Heart right ventricle (tissue), 16 donors: ENCODE measurements around the gene MEIOB. TPM values are rescaled to one million over a fixed set of nuclear protein-coding genes. Genes with fewer than 3 reads are reported as not detected.

Experiments used
- ATAC-seq, 8 donors: fragments of 200-7000 bp; cut with Tn5 transposase; one replicate each; pipeline ENCODE4 v1.9.1; 2020; ENCODE audit warnings: mild to moderate bottlenecking in 8 of 8, moderate library complexity in 8 of 8, moderate number of reproducible peaks in 1 of 8
- DNase-seq, 2 donors: peaks; one replicate each; pipeline ENCODE4 v3.0.0-alpha.2; 2020
- H3K27ac ChIP-seq, 10 donors: fragments of 200-600 bp; sonication (generic) in 2 of 10; one replicate each; pipeline versions ENCODE4 v1.5.0 to v1.8.0; 2020 to 2022; ENCODE audit warnings: mild to moderate bottlenecking in 3 of 10
- H3K27me3 ChIP-seq, 7 donors: fragments of 200-600 bp; one replicate each; pipeline ENCODE4 v1.8.0; 2021 to 2022; ENCODE audit warnings: mild to moderate bottlenecking in 2 of 7
- H3K36me3 ChIP-seq, 9 donors: fragments of 200-600 bp; sonication (generic) in 1 of 9; one replicate each; pipeline versions ENCODE4 v1.5.0 to v1.8.0; 2020 to 2022; ENCODE audit warnings: mild to moderate bottlenecking in 2 of 9
- H3K4me1 ChIP-seq, 9 donors: fragments of 200-600 bp; sonication (generic) in 1 of 9; one replicate each; pipeline versions ENCODE4 v1.5.0 to v1.8.0; 2020 to 2022; ENCODE audit warnings: mild to moderate bottlenecking in 4 of 9
- H3K4me3 ChIP-seq, 10 donors: fragments of 200-600 bp; sonication (generic) in 2 of 10; one replicate each; pipeline versions ENCODE4 v1.5.0 to v1.8.0; 2020 to 2022; ENCODE audit warnings: mild to moderate bottlenecking in 7 of 10, moderate library complexity in 2 of 10
- H3K9me3 ChIP-seq, 11 donors: fragments of 200-600 bp in 10 of 11; sonication (generic) in 2 of 11; one replicate each; pipeline versions ENCODE4 v1.5.0 to v1.8.0; 2013 to 2022; ENCODE audit warnings: mild to moderate bottlenecking in 2 of 11, control low read depth in 1 of 11, moderate library complexity in 1 of 11
- CTCF ChIP-seq, 9 donors: fragments of 200-600 bp; sonication (generic) in 2 of 9; IDR thresholded peaks; one replicate each; pipeline versions ENCODE4 v1.5.0 to v1.8.0; 2021 to 2022; ENCODE audit warnings: antibody characterized with exemption in 9 of 9, mild to moderate bottlenecking in 5 of 9, moderate library complexity in 1 of 9
- WGBS, 2 donors: extraction: QIAGEN DNeasy Blood & Tissue Kit; methylation state at CpG; one replicate each; pipeline ENCODE4 v1.1.7; 2013; ENCODE audit warnings: inconsistent platforms in 1 of 2; 5-methylcytosine and 5-hydroxymethylcytosine counted together
- intact Hi-C, 10 donors: fragments of 100-400 bp; cut with DNase I; formaldehyde crosslinking; loops; one replicate each; pipeline versions ENCODE4 v1.11.1 to v1.14.2; 2022
- polyA plus RNA-seq, 2 donors: library from polyadenylated mRNA; stranded (reverse); fragments of 200-250 nt; gene quantifications; one replicate each; pipeline ENCODE4 v1.2.3, GENCODE V29; 2013
- total RNA-seq, 10 donors: library from RNA; stranded (reverse); fragmentation: NEBNext Ultra II Directional in 3 of 10; extraction: Animal tissue kit (Norgen Biotek cat#: 25700) in 3 of 10; gene quantifications; one replicate each; pipeline versions ENCODE4 v1.2.1 to v1.2.4, GENCODE V29; 2021 to 2023
- donor health status: Arrhythmogenic right ventricular cardiomyopathy.
- donor health status: ischemic (EF 13 %, LVEDD 7.1; RV severe dilation, severe dysfunction).
- donor health status: healthy with polysubstance abuse.
- donor health status: DM: no; HTN: yes; CAD: no.
- donor health status: DM: no; HTN: no; CAD: no.
- donor health status: ischemic (EF 25% LVEDD 6.9; RV normal size, moderate dysfunction).
- donor health status: ischemic (EF 25% LVEDD 5.7; RV mildly dilated, moderate dysfunction).
- donor health status: healthy.
- donor health status: DM: yes; HTN: yes; CAD: no.
- donor health status: Ischemic cardiomyopathy.
- donor health status: ischemic (EF 35%, LVEDD 5.7; RV mildly dilated, moderate dysfunction).
- donor health status: nonischemic (EF 11% LVEDD 7.7; RV severe dilation, severe dysfunction).
- donor health status: DM: yes; HTN: yes; CAD: no.
- donor health status: PGD.
- donor health status: ischemic (EF 29% LVEDD 5.4; RV normal size, mild dysfunction).
- donor health status: nonischemic (EF 23%, LVEDD 6.1; RV moderate dilation, normal function).

Gene MEIOB
- total and polyA plus RNA-seq, 12 donors, result not detected

DNA sequence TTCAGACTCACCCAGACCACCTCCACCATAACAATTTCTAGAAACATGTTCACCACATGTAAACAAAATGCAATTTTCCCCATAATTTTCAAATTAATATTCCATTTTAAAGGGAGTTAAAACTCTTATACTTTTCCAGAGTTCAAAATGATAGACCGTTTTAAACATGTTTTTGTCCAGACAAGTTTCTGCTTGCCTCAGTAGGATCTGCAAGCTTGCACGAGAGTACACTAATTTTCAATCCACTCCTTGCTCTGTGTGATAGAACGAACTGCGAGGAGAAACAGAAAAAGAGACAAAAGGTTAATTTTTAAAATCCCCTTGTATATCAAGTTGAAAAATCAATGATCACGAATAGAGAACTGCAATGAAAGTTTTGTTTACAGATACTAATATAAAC, 37.9 kb downstream of the MEIOB start:
- DNase-seq (no peak), ATAC-seq (no peak)
- no peak for TF ChIP-seq CTCF (IDR thresholded peaks at IDR 0.05)
- Histone ChIP-seq H3K4me3 (no peak overlapping the region), H3K9me3 (no peaks in the 10 kb centered on the region), H3K36me3 (peaks cover 0 to 38% (median 0%) of the 10 kb centered on the region in 9 donors), H3K4me1 (peaks cover 0 to 14% (median 12%) of the 10 kb centered on the region in 9 donors), H3K27me3 (no peaks in the 10 kb centered on the region), H3K27ac (no peak overlapping the region)
- intact Hi-C loops, result no loop called here
- 88 to 92% methylated on average over 5 of the region's 5 CpGs for WGBS, 2 donors

DNA sequence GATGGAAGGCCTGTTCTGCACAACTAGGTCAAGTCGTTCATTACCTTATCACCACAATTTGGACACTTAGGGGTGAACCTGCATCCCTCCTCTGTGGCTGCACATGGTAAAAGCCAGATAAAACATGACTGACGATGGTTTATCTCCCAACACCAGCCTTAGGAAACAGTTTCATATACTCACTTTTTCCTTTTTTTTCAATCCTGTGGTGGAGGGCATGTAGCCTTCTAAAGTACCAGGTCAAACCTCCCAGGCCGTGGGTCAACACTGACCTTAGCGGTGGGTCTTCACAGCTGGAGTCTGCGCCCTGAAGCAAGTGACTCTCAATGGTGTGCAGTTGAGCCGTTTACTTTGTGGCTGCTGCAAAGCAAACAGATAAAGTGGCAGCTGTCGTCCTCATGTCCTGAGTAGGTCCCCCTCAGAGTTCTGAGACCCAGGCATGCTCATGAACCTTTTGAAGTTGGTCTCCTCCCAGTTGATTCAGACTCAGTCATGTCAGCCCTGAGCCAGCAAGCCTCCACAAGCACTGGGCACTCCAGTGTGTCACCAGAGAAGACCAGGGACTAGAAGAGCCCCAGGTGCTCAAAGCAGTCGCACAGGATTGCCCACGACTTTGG, 39.0 kb downstream of the MEIOB start:
- no peaks in the 10 kb centered on the region for H3K27me3 ChIP-seq
- no peaks in the 10 kb centered on the region for H3K9me3 ChIP-seq
- H3K4me3 ChIP-seq, result no peak overlapping the region
- DNase-seq (no peak), ATAC-seq (peak in 1 of 8 donors; percentile 29)
- intact Hi-C loops, result no loop called here
- H3K36me3 ChIP-seq, result peaks cover 0 to 34% (median 0%) of the 10 kb centered on the region in 9 donors
- TF ChIP-seq CTCF (IDR thresholded peaks at IDR 0.05), result no peak
- 71 to 73% methylated on average over 9 of the region's 9 CpGs for WGBS, 2 donors
- H3K27ac ChIP-seq, result no peak overlapping the region
- H3K4me1 ChIP-seq, result peaks cover 3 to 26% (median 24%) of the 10 kb centered on the region in 9 donors

DNA sequence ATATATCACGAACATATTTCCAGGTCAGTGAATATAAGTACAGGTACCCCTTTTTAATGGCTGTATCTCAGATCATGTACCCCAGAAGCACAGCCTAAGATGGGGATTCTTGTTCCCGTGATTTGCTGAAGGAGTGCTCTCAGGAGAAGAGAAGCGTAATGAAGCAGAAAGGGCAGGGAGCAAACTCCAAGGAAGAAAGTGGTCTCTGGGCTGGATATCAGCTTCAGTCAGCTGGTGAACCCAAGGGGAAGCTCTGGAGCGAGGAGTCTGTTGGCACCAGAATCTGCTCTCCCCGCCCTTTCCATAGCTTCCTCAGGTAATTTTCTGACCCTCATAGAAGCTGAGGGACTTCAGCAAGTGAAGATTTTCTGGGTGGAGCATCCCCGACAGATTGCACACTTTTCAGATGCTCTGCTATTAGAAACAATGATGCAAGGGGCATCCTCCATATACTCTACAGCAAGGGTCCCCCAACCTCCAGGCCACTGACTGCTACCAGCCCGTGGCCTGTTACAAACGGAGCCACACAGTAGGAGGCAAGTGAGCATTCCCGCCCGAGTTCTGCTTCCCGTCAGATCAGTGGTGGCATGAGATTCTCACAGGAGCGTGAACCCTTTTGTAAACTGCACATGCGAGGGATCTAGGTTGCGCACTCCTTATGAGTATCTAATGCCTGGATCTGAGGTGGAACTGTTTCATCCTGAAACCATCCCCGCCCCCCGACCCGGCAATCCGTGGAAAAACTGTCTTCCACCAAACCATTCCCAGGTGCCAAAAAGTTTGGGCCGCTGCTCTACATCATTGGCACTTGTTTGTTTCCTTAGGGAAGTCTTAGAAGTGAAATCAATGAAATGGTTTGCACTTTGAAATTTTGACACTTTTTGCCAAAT, 40.5 kb downstream of the MEIOB start:
- Histone ChIP-seq H3K9me3 (no peaks in the 10 kb centered on the region), H3K36me3 (peaks cover 0 to 32% (median 0%) of the 10 kb centered on the region in 9 donors), H3K4me3 (no peak overlapping the region), H3K27ac (no peak overlapping the region), H3K27me3 (no peaks in the 10 kb centered on the region), H3K4me1 (peaks cover 3 to 33% (median 29%) of the 10 kb centered on the region in 9 donors)
- DNase-seq (no peak), ATAC-seq (no peak)
- 79 to 88% methylated on average over 19 of the region's 19 CpGs for WGBS, 2 donors
- TF ChIP-seq CTCF (IDR thresholded peaks at IDR 0.05), result no peak
- intact Hi-C loops, result no loop called here

DNA sequence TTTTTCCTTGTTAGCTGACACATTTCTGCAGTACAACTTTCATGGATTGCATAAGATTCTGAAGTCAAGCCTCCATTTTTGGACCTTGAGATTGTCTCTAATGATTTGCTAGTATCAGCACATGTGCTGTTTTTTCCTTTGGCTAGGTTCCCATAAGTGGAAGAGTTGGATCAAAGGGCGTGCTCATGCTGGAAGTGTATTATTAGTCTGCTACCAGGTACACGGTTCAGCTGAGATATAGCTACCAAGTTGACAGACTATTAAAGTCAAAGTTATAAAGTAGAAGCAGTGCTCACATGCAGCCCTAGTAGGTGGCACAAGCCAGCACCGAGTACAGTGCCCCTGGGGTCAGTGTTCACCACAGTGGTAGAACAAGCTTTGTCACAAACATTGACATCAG, 41.8 kb downstream of the MEIOB start:
- DNase-seq, result no peak

More for the DNA sequence above, 41.8 kb downstream of the MEIOB start:
- no peaks in the 10 kb centered on the region for H3K9me3 ChIP-seq
- ATAC-seq, result no peak
- TF ChIP-seq CTCF (IDR thresholded peaks at IDR 0.05), result no peak
- H3K4me1 ChIP-seq, result peaks cover 6 to 40% (median 37%) of the 10 kb centered on the region in 9 donors
- intact Hi-C loops, result no loop called here
- H3K36me3 ChIP-seq, result peaks cover 0 to 32% (median 0%) of the 10 kb centered on the region in 9 donors
- no peak overlapping the region for H3K27ac ChIP-seq
- no peak overlapping the region for H3K4me3 ChIP-seq
- no peaks in the 10 kb centered on the region for H3K27me3 ChIP-seq
- 34 to 40% methylated on average over 3 of the region's 3 CpGs for WGBS, 2 donors
